ENCODE measurements around the gene TIMP3.
A peak's percentile ranks its signal among the peaks of the same experiment; 100 is the strongest.

TIMP3 gene

GRCh38 chr22:32832174-32832573, 30.7 kb downstream of the TIMP3 start:
- Histone ChIP-seq H3K9me3 (ENCODE audit: insufficient read depth, low read depth, low read length) (no peaks in the 10 kb centered on the region), H3K4me1 (ENCODE audit: insufficient read depth, low read length, poor library complexity, severe bottlenecking) (no peaks in the 10 kb centered on the region), H2AFZ (ENCODE audit: low read length) (no peak overlapping the region), H3K9ac (ENCODE audit: low read depth, low read length, poor library complexity, severe bottlenecking) (no peak overlapping the region), H3K4me2 (ENCODE audit: low read depth, low read length, poor library complexity, severe bottlenecking) (no peak overlapping the region), H3K9me2 (replicated peaks; ENCODE audit: low read depth, low read length) (no peaks in the 10 kb centered on the region), H3K27me3 (ENCODE audit: insufficient read depth, low read length, poor library complexity, severe bottlenecking) (no peaks in the 10 kb centered on the region), H3K79me2 (ENCODE audit: insufficient read depth, low read length) (no peaks in the 10 kb centered on the region), H4K20me1 (ENCODE audit: insufficient read depth, low read length, poor library complexity, severe bottlenecking) (no peaks in the 10 kb centered on the region), H3K4me3 (ENCODE audit: low read length, poor library complexity, severe bottlenecking) (no peak overlapping the region), H3K36me3 (ENCODE audit: insufficient read depth, low read length) (no peaks in the 10 kb centered on the region), H3F3A (ENCODE audit: low read depth) (no peaks in the 10 kb centered on the region)
- TF ChIP-seq EZH2phosphoT487 (IDR thresholded peaks at IDR 0.05; ENCODE audit: borderline replicate concordance), result no peak
- no peak for TF ChIP-seq CTCF (conservative IDR thresholded peaks at IDR 0.05; ENCODE audit: low read length)

GRCh38 chr22:32836280-32837123, 35.0 kb downstream of the TIMP3 start:
- no peak overlapping the region for H2AFZ ChIP-seq (ENCODE audit: low read length)
- no peak overlapping the region for H3K4me3 ChIP-seq (ENCODE audit: low read length, poor library complexity, severe bottlenecking)
- no peaks in the 10 kb centered on the region for H3K9me3 ChIP-seq (ENCODE audit: insufficient read depth, low read depth, low read length)
- TF ChIP-seq EZH2phosphoT487 (IDR thresholded peaks at IDR 0.05; ENCODE audit: borderline replicate concordance) (no peak), CTCF (conservative IDR thresholded peaks at IDR 0.05; ENCODE audit: low read length) (peak; percentile 44)
- H4K20me1 ChIP-seq (ENCODE audit: insufficient read depth, low read length, poor library complexity, severe bottlenecking), result no peaks in the 10 kb centered on the region
- no peak overlapping the region for H3K9ac ChIP-seq (ENCODE audit: low read depth, low read length, poor library complexity, severe bottlenecking)
- no peaks in the 10 kb centered on the region for H3K27me3 ChIP-seq (ENCODE audit: insufficient read depth, low read length, poor library complexity, severe bottlenecking)
- no peak overlapping the region for H3K4me2 ChIP-seq (ENCODE audit: low read depth, low read length, poor library complexity, severe bottlenecking)
- no peaks in the 10 kb centered on the region for H3K9me2 ChIP-seq (replicated peaks; ENCODE audit: low read depth, low read length)
- H3K79me2 ChIP-seq (ENCODE audit: insufficient read depth, low read length), result no peaks in the 10 kb centered on the region
- H3F3A ChIP-seq (ENCODE audit: low read depth), result no peaks in the 10 kb centered on the region
- no peaks in the 10 kb centered on the region for H3K4me1 ChIP-seq (ENCODE audit: insufficient read depth, low read length, poor library complexity, severe bottlenecking)
- no peaks in the 10 kb centered on the region for H3K36me3 ChIP-seq (ENCODE audit: insufficient read depth, low read length)

GRCh38 chr22:32837142-32837541, 35.6 kb downstream of the TIMP3 start:
- H3K9me3 ChIP-seq (ENCODE audit: insufficient read depth, low read depth, low read length), result no peaks in the 10 kb centered on the region
- no peak overlapping the region for H3K4me3 ChIP-seq (ENCODE audit: low read length, poor library complexity, severe bottlenecking)
- H3K36me3 ChIP-seq (ENCODE audit: insufficient read depth, low read length), result no peaks in the 10 kb centered on the region
- H3K27me3 ChIP-seq (ENCODE audit: insufficient read depth, low read length, poor library complexity, severe bottlenecking), result no peaks in the 10 kb centered on the region
- H3F3A ChIP-seq (ENCODE audit: low read depth), result no peaks in the 10 kb centered on the region
- no peaks in the 10 kb centered on the region for H3K79me2 ChIP-seq (ENCODE audit: insufficient read depth, low read length)
- no peaks in the 10 kb centered on the region for H3K4me1 ChIP-seq (ENCODE audit: insufficient read depth, low read length, poor library complexity, severe bottlenecking)
- no peak overlapping the region for H3K9ac ChIP-seq (ENCODE audit: low read depth, low read length, poor library complexity, severe bottlenecking)
- H3K4me2 ChIP-seq (ENCODE audit: low read depth, low read length, poor library complexity, severe bottlenecking), result no peak overlapping the region
- no peaks in the 10 kb centered on the region for H3K9me2 ChIP-seq (replicated peaks; ENCODE audit: low read depth, low read length)
- TF ChIP-seq EZH2phosphoT487 (IDR thresholded peaks at IDR 0.05; ENCODE audit: borderline replicate concordance) (no peak), CTCF (conservative IDR thresholded peaks at IDR 0.05; ENCODE audit: low read length) (no peak)
- no peaks in the 10 kb centered on the region for H4K20me1 ChIP-seq (ENCODE audit: insufficient read depth, low read length, poor library complexity, severe bottlenecking)
- H2AFZ ChIP-seq (ENCODE audit: low read length), result no peak overlapping the region
